MG63 (cell line): ENCODE results near the gene SLX9. TPM values are rescaled to one million over a fixed set of nuclear protein-coding genes. Genes with fewer than 3 reads are reported as not detected.
"Not testable (repeated sequence)": the region's sequence is repeated elsewhere in the genome, so short reads cannot be mapped to it uniquely, and the experiment has no call there.

Experiments
- DNase-seq: peaks from one replicate; pipeline ENCODE4 v3.0.0-alpha.2; 2020
- H3K27me3 ChIP-seq: fragments of 250-450 bp; sonication (Bioruptor Pico); 2 replicates; pipeline ENCODE4 v1.5.1; 2020; ENCODE audit warnings: mild to moderate bottlenecking, moderate library complexity
- H3K36me3 ChIP-seq: fragments of 250-450 bp; sonication (Bioruptor Pico); 2 replicates; pipeline ENCODE4 v1.5.1; 2020; ENCODE audit warnings: mild to moderate bottlenecking, moderate library complexity
- H3K4me3 ChIP-seq: fragments of 250-450 bp; sonication (Bioruptor Pico); 2 replicates; pipeline ENCODE4 v1.5.1; 2020; ENCODE audit warnings: mild to moderate bottlenecking, moderate library complexity
- H3K9me3 ChIP-seq: fragments of 250-450 bp; sonication (Bioruptor Pico); 2 replicates; pipeline ENCODE4 v1.5.1; 2020; ENCODE audit warnings: mild to moderate bottlenecking, moderate library complexity
- total RNA-seq: library from RNA; depleted of rRNA; stranded (reverse); fragments of >200 nt; shearing (Covaris generic); gene quantifications from 2 replicates; pipeline ENCODE4 v1.2.3, GENCODE V29; 2014; ENCODE audit warnings: low replicate concordance

Gene SLX9
- total RNA-seq, 1 experiment from 2014 or later, result 55.6 TPM

DNA sequence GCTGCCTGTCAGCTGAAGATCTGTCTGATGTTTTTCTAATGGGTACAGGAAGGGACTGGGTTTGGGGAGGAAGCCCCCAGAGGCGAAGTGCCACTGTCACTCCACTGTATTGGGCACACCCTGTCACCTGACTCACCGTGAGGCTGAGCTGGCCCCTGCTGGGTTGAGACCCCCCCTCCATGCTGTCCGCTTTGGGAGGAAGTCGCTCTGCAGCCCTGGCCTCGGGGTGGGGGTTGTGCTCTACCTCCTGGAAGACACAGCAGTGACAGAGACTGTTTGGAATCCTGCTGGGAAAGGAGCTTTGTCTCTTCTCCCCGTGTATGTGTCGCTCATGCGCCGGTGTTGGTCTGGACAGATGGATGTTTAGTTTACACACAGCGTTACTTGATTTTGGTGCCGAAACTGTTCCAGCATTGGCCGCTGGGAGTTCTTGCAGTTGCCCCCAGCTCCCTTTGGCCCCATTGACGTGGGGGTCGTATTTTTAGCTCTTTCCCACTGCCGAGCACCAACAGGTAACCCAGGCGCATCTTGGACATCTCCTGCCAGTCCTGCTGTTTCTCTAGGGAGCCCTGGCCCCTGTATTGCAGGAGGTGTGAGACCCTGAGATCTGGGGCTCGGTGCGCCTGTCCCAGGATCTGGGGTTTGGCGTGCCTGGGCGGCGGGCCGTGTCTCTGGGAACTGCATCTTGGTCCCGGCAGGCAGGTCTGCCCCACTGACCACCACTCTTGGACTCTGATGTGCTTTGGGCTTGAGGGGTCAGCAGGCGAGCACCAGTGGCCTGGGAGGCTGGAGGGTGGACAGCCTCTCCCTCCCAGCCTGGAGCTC, 30.3 kb downstream of the SLX9 start:
- no peaks in the 10 kb centered on the region for H3K9me3 ChIP-seq
- no peak for DNase-seq
- peaks cover 53% of the 10 kb centered on the region for H3K36me3 ChIP-seq
- no peak overlapping the region for H3K4me3 ChIP-seq
- H3K27me3 ChIP-seq, result no peaks in the 10 kb centered on the region

DNA sequence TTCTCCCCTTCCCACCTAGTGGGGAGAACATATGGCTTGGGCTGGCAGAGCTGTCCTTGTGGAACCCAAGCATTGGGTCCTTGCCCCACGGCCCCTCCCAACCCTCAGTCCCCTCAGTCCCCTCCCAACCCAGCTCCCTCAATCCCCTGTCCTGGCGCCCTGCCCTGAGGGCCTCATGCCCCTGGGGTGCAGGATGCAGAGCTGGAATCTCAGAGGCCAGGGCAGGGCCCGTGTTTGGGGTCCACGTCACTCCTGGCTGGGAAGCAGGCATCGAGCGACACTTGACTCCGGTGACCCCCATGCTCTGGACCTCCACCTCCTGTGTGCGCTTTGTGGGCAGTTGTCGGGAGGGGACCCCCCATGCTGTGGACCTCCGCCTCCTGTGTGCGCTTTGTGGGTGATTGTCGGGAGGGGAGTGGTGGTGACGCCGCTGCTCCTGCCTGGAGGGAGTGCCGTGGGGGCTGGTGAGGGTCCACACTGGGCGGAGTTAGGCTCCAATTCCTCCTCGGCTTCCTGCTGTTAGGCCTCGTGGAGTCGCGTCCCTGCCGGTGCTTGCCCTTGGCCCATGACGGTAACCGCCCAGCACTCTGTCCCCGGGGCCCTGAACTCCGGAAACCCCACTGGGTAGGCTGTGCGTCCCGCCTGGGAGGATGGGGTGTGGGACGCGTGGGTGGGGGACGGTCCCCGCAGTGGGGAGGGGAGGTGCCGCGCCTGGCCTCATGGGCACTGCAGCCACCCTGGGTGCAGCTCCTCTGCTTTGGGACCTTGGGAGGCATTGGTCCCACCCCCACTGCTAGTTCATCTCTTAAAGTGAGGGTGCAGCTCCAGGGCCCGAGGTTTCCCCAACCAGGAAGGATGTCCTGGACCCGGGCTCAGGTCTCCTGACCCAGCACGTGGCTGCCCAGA, 31.2 kb downstream of the SLX9 start:
- peaks cover 52% of the 10 kb centered on the region for H3K36me3 ChIP-seq
- H3K4me3 ChIP-seq, result no peak overlapping the region
- no peaks in the 10 kb centered on the region for H3K27me3 ChIP-seq
- no peak for DNase-seq
- H3K9me3 ChIP-seq, result no peaks in the 10 kb centered on the region

DNA sequence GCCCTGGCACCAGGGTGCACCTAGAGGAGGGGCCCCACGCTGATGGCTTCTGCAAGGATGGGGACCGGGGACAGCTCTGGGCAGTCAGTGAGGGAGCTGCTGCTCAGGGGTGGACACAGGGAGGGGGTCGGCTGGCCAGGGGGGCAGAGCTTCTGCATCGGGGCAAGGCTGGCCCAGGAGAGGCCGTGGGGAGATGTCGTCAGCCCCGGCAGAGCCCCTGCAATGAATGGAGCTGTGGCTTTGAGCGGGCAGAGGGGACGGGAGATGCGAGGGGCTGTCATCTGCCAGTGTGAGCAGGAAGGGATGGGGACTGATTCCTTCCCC, 31.8 kb downstream of the SLX9 start:
- peaks cover 49% of the 10 kb centered on the region for H3K36me3 ChIP-seq
- no peaks in the 10 kb centered on the region for H3K9me3 ChIP-seq
- no peak for DNase-seq
- no peak overlapping the region for H3K4me3 ChIP-seq
- H3K27me3 ChIP-seq, result no peaks in the 10 kb centered on the region

DNA sequence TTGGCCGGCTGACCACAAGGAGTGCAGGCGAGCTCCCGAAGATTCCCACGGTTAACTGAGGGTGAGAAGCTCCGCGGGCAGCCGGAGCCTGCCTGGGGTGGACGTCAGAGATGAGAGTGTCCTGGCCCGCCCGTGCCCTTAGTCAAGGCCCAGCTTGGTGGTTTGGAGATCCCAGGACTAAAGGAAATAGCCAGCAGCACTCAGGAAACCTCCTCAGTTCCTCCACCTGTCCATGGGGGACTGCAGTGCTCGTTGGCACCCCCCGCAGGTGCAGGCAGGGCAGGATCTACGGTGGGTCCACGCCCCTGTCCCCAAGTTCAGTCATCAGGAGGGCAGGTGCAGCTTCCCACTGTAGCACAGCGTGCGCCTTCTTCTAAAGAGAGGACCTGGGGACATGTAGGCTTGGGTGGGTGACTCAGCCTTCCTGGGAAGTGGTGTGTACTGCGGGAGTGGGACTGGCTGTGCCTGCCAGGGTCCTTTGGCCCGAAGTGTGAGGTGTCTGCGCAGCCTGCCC, 32.5 kb downstream of the SLX9 start:
- no peak for DNase-seq
- H3K36me3 ChIP-seq, result peaks cover 42% of the 10 kb centered on the region
- no peaks in the 10 kb centered on the region for H3K9me3 ChIP-seq
- no peak overlapping the region for H3K4me3 ChIP-seq
- H3K27me3 ChIP-seq, result no peaks in the 10 kb centered on the region

DNA sequence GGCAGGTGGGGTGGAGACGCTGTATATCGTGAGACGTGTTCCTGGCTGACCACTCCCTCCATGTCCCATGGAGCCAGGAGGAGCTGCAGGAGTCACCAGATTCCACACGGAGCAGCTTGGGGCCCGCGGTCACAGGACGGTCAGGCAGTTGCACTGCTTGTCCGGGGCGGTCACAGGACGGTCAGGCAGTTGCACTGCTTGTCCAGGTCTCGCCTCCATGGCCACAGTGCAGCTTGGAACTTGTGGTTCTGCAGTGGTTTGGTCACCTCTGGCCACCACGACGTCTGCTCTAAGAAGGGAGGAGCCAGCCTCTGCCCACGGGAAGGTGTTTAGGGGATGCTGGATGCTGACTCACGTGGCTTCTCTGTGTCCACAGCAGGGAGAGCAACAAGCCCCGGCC, 33.0 kb downstream of the SLX9 start:
- Histone ChIP-seq H3K36me3 (peaks cover 41% of the 10 kb centered on the region), H3K4me3 (no peak overlapping the region), H3K27me3 (no peaks in the 10 kb centered on the region), H3K9me3 (no peaks in the 10 kb centered on the region)
- DNase-seq, result no peak

DNA sequence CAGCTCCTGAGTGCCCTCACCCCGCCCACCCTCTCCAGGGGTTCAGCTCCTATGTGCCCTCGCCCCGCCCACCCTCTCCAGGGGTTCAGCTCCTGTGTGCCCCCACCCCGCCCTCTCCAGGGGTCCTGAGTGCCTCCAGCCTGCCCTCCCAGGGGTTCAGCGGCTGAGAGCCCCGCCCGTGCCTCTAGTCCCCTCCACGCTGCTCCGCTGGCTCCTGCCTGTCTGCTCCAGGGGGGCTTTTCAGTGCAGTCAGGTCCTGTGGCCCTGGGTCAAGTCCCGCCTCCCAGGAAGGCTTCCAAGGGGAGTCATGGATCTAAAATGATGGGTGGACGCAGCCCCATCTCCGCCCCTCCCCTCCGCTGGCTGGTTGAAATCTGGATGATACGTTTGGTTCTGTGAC, 33.8 kb downstream of the SLX9 start:
- H3K27me3 ChIP-seq, result no peaks in the 10 kb centered on the region
- no peaks in the 10 kb centered on the region for H3K9me3 ChIP-seq
- no peak overlapping the region for H3K4me3 ChIP-seq
- peaks cover 36% of the 10 kb centered on the region for H3K36me3 ChIP-seq
- no peak for DNase-seq

DNA sequence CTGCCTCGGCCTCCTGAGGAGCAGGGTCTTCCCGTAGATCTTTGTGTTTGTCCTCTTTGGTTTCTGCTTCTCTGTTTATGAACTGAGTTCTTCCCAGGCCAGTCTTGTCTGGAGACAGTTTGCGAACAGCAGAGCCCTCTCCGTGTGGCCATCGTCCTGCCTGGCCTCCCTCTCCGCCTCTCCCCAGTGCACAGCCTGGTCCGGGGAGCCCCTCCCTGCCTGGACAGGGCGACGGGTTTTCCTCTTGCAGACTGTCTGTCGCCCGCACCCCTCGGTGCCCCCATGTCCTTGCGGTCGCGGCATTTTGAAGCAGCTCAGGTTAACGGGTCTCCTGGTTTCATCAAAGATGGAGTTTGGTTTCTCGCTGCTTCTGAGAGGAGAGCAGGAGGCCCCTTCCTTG, 34.8 kb downstream of the SLX9 start:
- Histone ChIP-seq H3K36me3 (peaks cover 30% of the 10 kb centered on the region), H3K27me3 (no peaks in the 10 kb centered on the region), H3K4me3 (no peak overlapping the region), H3K9me3 (no peaks in the 10 kb centered on the region)
- DNase-seq, result no peak

DNA sequence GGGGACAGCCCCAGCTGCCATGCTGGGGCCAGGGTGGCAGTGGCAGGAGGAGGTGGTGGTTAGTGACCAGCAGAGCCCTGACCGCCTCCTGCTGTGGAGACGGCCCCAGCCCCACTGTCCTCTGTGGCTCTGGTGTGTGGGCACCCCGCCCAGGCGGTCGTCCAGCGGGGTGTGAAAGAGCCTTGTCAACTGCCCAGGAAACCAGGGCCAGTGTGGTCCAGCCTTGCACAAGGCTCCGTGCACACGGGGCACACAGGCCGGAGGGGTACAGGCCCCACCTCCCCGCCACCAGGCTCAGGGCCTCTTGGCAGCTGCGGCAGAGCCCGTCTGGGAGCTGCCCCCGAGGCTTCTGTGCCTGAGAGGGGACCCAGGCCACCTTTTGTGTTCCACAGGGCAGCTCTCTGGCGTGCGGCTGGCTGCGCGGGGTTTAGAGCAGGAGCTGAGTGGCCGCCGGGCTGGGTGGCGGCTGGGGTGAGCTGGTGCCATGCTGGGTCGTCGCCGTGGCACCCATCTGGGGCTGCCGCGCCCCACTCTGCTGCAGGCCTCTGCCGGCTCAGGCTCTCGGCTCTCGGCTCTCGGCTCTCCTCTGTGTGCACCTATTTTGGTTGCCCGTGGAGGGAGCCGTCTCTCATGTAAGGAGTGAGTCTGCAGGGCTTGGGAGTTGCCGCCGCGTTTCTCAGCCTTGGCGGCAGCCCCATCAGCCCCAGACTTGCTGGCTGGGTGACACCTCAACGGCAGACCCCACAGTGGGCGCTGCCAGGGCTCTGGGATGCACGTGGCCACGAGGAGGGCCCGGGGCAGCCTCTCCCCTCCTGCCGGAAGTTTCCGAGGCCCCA, 36.1 kb downstream of the SLX9 start:
- Histone ChIP-seq H3K9me3 (no peaks in the 10 kb centered on the region), H3K27me3 (no peaks in the 10 kb centered on the region), H3K36me3 (peaks cover 24% of the 10 kb centered on the region), H3K4me3 (no peak overlapping the region)
- DNase-seq, result no peak

DNA sequence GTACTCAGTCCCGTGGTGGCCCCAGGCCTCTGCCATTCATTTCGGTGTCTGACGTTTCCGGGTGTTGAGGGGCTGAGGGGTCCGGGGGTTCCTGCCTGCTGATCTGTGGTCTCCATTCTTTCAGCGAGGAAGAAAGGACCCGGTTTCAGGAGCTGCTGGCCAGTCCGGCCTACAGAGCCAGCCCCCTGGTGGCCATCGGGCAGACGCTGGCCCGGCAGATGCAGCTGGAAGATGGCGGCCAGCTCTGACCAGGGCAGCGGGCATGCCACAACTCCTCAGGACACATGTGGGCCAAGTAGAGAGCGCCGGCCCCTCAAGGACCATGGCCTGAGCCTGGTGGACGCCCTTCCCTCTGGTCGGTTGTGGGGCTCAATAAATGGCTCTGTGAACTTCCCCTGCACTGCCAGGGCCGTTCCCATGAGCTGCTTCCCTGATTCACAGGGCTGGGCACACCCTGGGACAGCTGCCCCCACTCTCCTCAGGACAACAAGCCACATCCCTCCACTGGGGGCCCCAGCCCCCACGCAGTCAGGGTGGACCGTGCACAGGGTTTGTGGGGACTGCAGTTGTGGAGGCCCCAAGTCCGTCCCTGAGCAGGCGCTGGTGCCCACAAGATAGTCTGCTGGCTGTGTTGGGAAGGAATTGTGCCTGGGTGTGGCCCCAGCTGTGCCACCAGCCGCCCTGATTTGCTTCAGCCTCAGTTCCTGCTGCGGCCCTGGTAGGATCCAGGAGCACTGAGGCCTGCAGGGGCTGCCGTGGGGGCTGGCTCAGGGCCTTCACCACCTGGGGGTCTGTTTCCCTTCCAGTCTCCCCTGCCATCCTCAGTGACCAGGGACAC, 36.9 kb downstream of the SLX9 start:
- not testable (repeated sequence) for DNase-seq, H3K27me3 ChIP-seq, H3K9me3 ChIP-seq, H3K4me3 ChIP-seq
- H3K36me3 ChIP-seq, result peaks cover 24% of the 10 kb centered on the region

DNA sequence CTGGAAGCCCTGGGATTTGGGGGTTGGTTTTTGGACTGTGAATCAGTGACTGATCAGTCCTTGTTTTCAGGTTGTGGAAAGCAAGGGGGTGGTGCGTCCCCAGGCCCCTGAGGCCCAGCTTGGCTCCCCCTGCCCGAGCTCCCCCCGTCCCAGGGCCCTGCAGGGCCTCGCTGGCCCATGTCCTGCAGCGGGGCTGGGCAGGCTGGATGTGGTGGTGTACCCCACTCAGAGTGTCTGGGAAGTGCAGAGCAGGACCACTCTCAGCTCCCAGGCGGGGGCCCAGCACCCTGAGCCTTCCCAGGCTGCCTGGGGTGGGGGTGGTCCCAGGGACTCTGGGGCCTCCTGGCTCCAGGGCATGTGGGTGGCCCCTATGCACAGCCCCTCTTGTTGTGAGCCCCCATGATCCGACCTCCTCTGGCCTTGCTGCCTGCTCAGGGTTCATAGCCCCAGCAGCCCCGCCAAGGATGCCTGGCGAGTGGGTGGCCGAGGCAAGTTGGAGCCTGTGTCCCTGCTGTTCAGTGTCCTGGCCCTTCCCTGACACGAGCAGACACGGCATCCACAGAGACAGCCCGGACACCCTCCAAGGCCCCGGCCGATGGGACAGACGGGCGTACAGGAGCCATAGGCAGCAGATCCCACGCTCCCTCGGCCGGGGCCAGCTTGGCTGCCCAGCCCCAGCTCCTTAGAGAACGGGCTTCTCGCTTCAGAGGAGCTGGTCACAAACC, 37.9 kb downstream of the SLX9 start:
- H3K4me3 ChIP-seq, result no peak overlapping the region
- H3K36me3 ChIP-seq, result peaks cover 24% of the 10 kb centered on the region
- DNase-seq, result no peak
- no peaks in the 10 kb centered on the region for H3K27me3 ChIP-seq
- no peaks in the 10 kb centered on the region for H3K9me3 ChIP-seq

DNA sequence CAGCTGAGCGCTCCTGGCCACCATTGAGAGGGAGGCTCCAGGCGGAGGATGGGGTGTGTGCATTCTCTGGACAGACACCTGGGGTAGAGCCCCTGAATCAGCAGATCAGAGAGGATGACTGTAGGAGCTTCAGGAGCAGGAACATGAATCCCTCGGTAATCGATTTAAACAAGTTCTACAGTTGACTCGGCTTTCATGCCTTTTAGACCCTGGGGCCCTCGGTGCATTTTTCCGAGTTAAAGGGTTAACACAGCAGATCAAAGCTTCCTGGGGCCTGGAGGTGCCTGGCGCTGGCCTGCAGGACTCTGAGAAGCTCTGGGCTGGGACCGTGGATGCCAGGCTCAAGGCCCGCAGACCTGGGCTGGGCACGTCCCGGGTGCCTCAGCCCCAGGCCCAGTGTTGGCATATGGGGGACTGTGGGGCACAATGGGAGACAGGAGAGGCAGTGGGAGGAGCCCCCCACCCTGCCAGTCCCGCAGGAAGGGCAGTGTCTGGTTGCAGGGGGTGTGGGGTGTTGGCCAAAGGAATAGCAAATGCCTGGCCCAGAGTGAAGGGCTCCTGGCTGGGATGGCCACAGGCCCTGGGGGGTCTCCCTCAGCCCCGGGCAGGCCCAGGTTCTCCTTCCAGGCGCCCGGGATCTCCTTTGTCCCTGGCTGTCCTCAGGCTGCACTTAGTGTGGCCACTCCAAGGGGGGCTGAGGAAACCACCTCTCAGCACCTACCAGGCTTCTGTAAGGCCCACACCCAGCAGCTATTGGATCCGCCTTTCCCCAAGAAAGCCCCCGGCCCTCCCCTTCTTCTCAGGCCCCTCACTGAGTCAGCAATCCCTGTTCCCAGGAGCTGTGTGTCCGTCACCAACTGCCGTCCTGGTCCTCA, 40.1 kb downstream of the SLX9 start:
- no peak for DNase-seq
- H3K9me3 ChIP-seq, result no peaks in the 10 kb centered on the region
- H3K4me3 ChIP-seq, result no peak overlapping the region
- H3K36me3 ChIP-seq, result peaks cover 15% of the 10 kb centered on the region
- no peaks in the 10 kb centered on the region for H3K27me3 ChIP-seq

DNA sequence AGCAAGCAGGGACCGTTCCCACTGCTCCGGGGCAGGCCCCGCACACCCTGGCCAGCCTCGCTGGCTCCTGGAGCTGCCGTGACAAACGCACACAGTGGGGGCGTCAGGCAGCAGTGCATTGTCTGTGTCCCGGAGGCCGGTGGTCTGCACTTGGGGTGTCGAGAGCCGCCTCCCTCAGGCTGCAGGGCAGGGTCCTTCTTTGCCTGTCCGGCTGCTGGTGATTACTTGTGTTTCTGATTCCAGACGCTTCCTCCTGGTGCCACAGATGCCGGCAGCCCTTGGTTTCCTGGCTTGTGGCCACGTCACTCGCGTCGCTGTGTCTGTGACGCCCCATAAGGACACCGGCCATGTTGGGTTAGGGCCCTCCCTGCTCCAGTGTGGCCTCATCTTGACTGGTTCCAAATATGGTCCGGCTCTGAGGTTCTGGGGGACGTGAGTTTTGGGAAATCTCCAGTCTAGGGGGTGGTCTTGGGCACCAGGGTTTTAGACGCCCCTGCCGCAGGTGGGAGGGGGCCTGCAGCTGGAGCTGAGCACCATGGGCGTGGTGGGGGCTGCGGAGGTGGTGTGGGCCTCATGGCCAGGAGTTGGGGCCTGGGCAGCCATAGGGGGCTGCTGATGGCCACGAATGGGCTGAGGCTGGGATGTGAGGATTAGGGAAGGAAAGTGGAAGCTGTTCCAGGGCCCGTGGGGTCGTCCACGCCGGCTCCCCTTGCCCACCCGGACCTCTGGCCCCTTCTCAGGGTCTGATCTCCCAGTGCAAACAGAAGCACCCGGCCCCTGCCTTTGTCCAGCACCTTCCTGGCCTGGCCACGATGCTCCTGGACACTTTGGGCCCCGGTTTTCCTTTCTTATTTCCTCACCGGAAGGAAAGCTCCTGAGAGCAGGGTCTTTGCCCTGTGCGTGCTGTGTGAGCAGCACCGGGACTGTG, 41.0 kb downstream of the SLX9 start:
- peaks cover 8% of the 10 kb centered on the region for H3K36me3 ChIP-seq
- no peak overlapping the region for H3K4me3 ChIP-seq
- DNase-seq, result no peak
- no peaks in the 10 kb centered on the region for H3K27me3 ChIP-seq
- H3K9me3 ChIP-seq, result no peaks in the 10 kb centered on the region

DNA sequence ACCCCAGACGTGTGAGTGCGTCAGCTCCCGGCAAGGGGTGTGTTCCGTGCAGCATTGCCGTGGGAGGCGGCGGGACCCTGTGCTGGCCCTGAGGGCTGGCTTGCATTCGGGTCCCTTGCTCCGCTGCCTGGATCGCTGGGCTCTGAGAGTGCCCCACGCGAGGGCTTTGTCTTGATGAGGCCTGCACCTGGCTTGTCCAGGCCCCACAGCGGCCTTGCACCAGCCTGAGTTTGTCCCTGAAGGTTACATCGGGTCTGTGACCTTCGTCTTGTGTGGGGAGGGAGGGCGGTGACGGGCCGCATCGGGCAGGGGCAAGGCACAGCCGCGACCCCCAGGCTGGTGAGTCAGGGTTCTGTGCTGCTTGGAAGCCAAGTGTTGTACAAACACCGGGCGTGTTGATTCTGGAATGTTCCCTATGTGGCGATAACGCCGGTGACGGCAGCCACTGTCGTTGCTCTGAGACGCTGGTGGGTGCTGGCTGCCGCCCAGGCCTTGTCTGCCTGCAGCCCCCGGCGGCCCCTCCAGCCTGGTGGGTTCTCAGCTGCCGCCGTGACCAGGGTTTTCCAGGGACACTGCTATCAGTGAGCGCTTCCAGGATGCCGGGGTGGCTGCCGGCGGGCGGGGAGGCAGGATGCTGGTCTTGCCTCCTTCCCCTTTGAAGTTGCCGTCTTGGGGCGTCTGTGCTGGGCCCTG, 42.9 kb downstream of the SLX9 start:
- Histone ChIP-seq H3K4me3 (no peak overlapping the region), H3K27me3 (no peaks in the 10 kb centered on the region), H3K9me3 (no peaks in the 10 kb centered on the region), H3K36me3 (peaks cover 4% of the 10 kb centered on the region)
- DNase-seq, result no peak
